CD4-positive, alpha-beta T cell (primary cell): ENCODE results near the gene PPP2R5D. TPM values are rescaled to one million over a fixed set of nuclear protein-coding genes. Genes with fewer than 3 reads are reported as not detected.

Experiments used
- ATAC-seq: fragments of 200-7000 bp; cut with Tn5 transposase; one replicate; pipeline ENCODE4 v1.10.0; 2022; ENCODE audit warnings: mild to moderate bottlenecking; ENCODE audit not compliant: poor library complexity
- CTCF ChIA-PET: fragments of 350-600 bp; sonication (Branson Sonifier 250); formaldehyde crosslinking; loops from one replicate; lab custom pipeline; 2021; ENCODE audit warnings: antibody characterized with exemption, inconsistent platforms; lab: Charles Lee
- POLR2A ChIA-PET: fragments of 350-600 bp; sonication (Branson Sonifier 250); formaldehyde crosslinking; loops from one replicate; lab custom pipeline; 2021; ENCODE audit warnings: antibody characterized with exemption, inconsistent platforms; lab: Charles Lee
- DNase-seq, 14 experiments: peaks; one replicate each; pipeline ENCODE4 v3.0.0-alpha.2; 2013 to 2020; ENCODE audit warnings: mixed read lengths in 2 of 14
- H3K27ac ChIP-seq, 2 donors: one replicate each; pipeline versions ENCODE4 v1.5.1 to v1.7.0; 2013; ENCODE audit warnings: low read length in 2 of 2, low read depth in 1 of 2, mild to moderate bottlenecking in 1 of 2
- H3K27me3 ChIP-seq, 2 experiments: 1 replicate in 1 of 2; 2 replicates in 1 of 2; pipeline versions ENCODE4 v1.6.1 to v1.7.0; 2013; ENCODE audit warnings: low read length in 2 of 2, control low read depth in 1 of 2, mild to moderate bottlenecking in 1 of 2, moderate library complexity in 1 of 2; ENCODE audit not compliant: insufficient read depth in 2 of 2, control insufficient read depth in 1 of 2
- H3K36me3 ChIP-seq: one replicate; pipeline ENCODE4 v1.6.1; 2013; ENCODE audit warnings: low read length, control low read depth; ENCODE audit not compliant: insufficient read depth
- H3K4me1 ChIP-seq: one replicate; pipeline ENCODE4 v1.6.1; 2013; ENCODE audit warnings: low read length, control low read depth; ENCODE audit not compliant: insufficient read depth
- H3K4me3 ChIP-seq: one replicate; pipeline ENCODE4 v1.5.1; 2013; ENCODE audit warnings: mild to moderate bottlenecking, low read length, moderate library complexity
- H3K9me3 ChIP-seq, 2 experiments: 1 replicate in 1 of 2; 2 replicates in 1 of 2; pipeline versions ENCODE4 v1.6.1 to v1.7.0; 2013; ENCODE audit warnings: low read length in 2 of 2, mild to moderate bottlenecking in 2 of 2, control low read depth in 1 of 2, moderate library complexity in 1 of 2; ENCODE audit not compliant: control insufficient read depth in 1 of 2, insufficient read depth in 1 of 2
- H3K27ac Mint-ChIP-seq: one replicate; pipeline ENCODE4 v1.8.0; 2020; ENCODE audit warnings: mixed read lengths
- H3K27me3 Mint-ChIP-seq: one replicate; pipeline ENCODE4 v1.8.0; 2021; ENCODE audit warnings: mixed read lengths
- H3K36me3 Mint-ChIP-seq: one replicate; pipeline ENCODE4 v1.8.0; 2021; ENCODE audit warnings: low read depth, mixed read lengths
- H3K4me1 Mint-ChIP-seq: one replicate; pipeline ENCODE4 v1.8.0; 2021; ENCODE audit warnings: low read depth, mixed read lengths
- H3K4me3 Mint-ChIP-seq: one replicate; pipeline ENCODE4 v1.8.0; 2020; ENCODE audit warnings: mild to moderate bottlenecking, mixed read lengths
- H3K9me3 Mint-ChIP-seq: one replicate; pipeline ENCODE4 v1.8.0; 2020; ENCODE audit warnings: mixed read lengths
- CTCF ChIP-seq: fragments of 200-600 bp; IDR thresholded peaks from one replicate; pipeline ENCODE4 v1.8.0; 2022; ENCODE audit warnings: antibody characterized with exemption, mild to moderate bottlenecking
- intact Hi-C, 2 experiments: fragments of 100-400 bp; cut with DNase I in 1 of 2; cut with micrococcal nuclease in 1 of 2; formaldehyde crosslinking; loops; one replicate each; pipeline versions ENCODE4 v1.15.1 to v1.9.0; 2023 to 2025; cut with DNase I, micrococcal nuclease
- total RNA-seq, 174 experiments: library from RNA in 2 of 174; stranded (reverse) in 2 of 174; gene quantifications; one replicate each; pipeline ENCODE4 v1.2.3 and lab custom pipeline; 2021 to 2026

PPP2R5D gene
- total RNA-seq, 2 experiments from 2014 or later, result 15.3 to 17.5 TPM

- H3K4me1 Mint-ChIP-seq, result no peaks in the 10 kb centered on the region
- peaks cover 50% of the 10 kb centered on the region for H3K36me3 ChIP-seq
Measured at GRCh38 chr6:42968126-42968701, 16.2 kb upstream of the PPP2R5D start.

GRCh38 chr6:42968783-42969182 lies 15.6 kb upstream of the PPP2R5D start:
- no peak for ATAC-seq
- Histone ChIP-seq H3K4me3 (no peak overlapping the region), H3K27ac (no peak overlapping the region), H3K27me3 (no peaks in the 10 kb centered on the region), H3K4me1 (no peaks in the 10 kb centered on the region), H3K9me3 (no peaks in the 10 kb centered on the region), H3K36me3 (peaks cover 48% of the 10 kb centered on the region)
- intact Hi-C loops, result loop anchor here in 1 of 2 experiments (5.0 kb wide), 1 partner anchor 174 kb away; no protein-coding TSS in a partner anchor
- H3K4me3 Mint-ChIP-seq, result no peak overlapping the region
- CTCF ChIA-PET, result no interaction called here
- no peak overlapping the region for H3K27ac Mint-ChIP-seq
- no peaks in the 10 kb centered on the region for H3K4me1 Mint-ChIP-seq
- POLR2A ChIA-PET, result interaction anchor here (1.3 kb wide), 1 partner anchor 15 kb away, joined by 4 read pairs; the partner anchor contains the start of gene PPP2R5D
- peaks cover 28% of the 10 kb centered on the region for H3K36me3 Mint-ChIP-seq
- no peaks in the 10 kb centered on the region for H3K9me3 Mint-ChIP-seq
- no peaks in the 10 kb centered on the region for H3K27me3 Mint-ChIP-seq
- DNase-seq, result no peak
- no peak for TF ChIP-seq CTCF

More at GRCh38 chr6:42968126-42968701, 16.2 kb upstream of the PPP2R5D start:
- Mint-ChIP-seq H3K36me3 (peaks cover 31% of the 10 kb centered on the region), H3K27me3 (no peaks in the 10 kb centered on the region), H3K27ac (no peak overlapping the region), H3K4me3 (no peak overlapping the region), H3K9me3 (no peaks in the 10 kb centered on the region)
- Histone ChIP-seq H3K9me3 (no peaks in the 10 kb centered on the region), H3K27me3 (no peaks in the 10 kb centered on the region), H3K4me1 (no peaks in the 10 kb centered on the region), H3K4me3 (no peak overlapping the region), H3K27ac (no peak overlapping the region)
- ChIA-PET CTCF (no interaction called here), POLR2A (interaction anchor here (0.7 to 1.3 kb wide), 3 partner anchors 10 to 220 kb away, joined by 3 to 4 read pairs (median 3); partner anchors contain the start of genes PEX6 and PPP2R5D)
- ATAC-seq (no peak), DNase-seq (no peak)
- TF ChIP-seq CTCF, result no peak
- intact Hi-C loops, result loop anchor here in 1 of 2 experiments (5.0 kb wide), 1 partner anchor 174 kb away; no protein-coding TSS in a partner anchor

GRCh38 chr6:42969431-42969830 lies 14.9 kb upstream of the PPP2R5D start:
- DNase-seq, result no peak
- peaks cover 44% of the 10 kb centered on the region for H3K36me3 ChIP-seq
- no peak overlapping the region for H3K4me3 ChIP-seq
- no peak overlapping the region for H3K27ac ChIP-seq
- ChIA-PET POLR2A (interaction anchor here (1.4 kb wide), 1 partner anchor 40 kb away, joined by 8 read pairs; the partner anchor contains the start of gene CNPY3), CTCF (no interaction called here)
- H3K9me3 Mint-ChIP-seq, result no peaks in the 10 kb centered on the region
- H3K27me3 ChIP-seq, result no peaks in the 10 kb centered on the region
- H3K4me3 Mint-ChIP-seq, result no peak overlapping the region
- H3K36me3 Mint-ChIP-seq, result peaks cover 24% of the 10 kb centered on the region
- H3K27ac Mint-ChIP-seq, result no peak overlapping the region
- H3K27me3 Mint-ChIP-seq, result no peaks in the 10 kb centered on the region
- no peak for TF ChIP-seq CTCF
- H3K4me1 Mint-ChIP-seq, result no peaks in the 10 kb centered on the region
- H3K4me1 ChIP-seq, result no peaks in the 10 kb centered on the region
- ATAC-seq, result no peak
- H3K9me3 ChIP-seq, result no peaks in the 10 kb centered on the region
- intact Hi-C loops, result loop anchor here in 1 of 2 experiments (5.0 kb wide), 1 partner anchor 173 kb away; no protein-coding TSS in a partner anchor
